Embryonic facial prominence (tissue), 1 donor: ENCODE measurements around the gene TBC1D14.

Source experiments
- DNase-seq: peaks from one replicate; pipeline ENCODE4 v3.0.0-alpha.2; 2016; ENCODE audit errors: extremely low spot score

The TBC1D14 gene

DNA sequence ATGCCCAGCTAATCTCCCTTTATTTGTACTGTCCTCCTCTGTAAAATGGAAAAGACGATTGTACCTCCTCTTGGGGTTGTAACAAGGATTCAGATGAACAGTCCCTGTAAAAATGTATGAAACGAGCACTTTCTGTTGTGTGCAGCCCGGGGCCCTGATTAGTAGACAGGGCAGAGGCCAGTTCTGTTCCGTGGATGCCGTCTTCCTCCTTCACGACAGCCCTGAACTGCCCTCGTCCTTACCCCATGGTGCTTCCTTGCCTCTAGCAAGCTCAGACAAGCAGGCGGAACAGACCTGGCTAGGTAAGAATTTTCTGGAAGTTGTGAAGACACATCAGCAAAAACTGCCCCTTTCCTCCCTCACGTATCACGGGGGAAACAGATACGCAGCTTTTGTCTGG lies 111.2 kb downstream of the TBC1D14 start:
- no peak for DNase-seq

DNA sequence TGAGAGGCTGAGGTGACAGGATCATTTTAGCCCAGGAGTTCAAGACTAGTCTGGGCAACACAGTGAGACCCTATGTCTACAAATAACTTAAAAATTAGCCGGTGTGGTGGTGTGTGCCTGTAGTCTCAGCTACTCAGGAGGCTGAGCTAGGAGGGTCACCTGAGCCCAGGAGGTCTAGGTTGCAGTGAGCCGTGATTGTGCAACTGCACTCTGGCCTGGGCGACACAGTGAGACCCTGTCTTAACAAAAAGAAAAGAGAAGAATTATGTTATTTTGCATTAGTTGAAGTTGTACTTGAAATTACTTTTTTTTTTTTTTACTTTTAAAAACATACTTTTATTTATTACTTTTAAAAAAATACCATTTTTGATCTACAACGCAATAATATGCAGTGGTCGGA lies 111.7 kb downstream of the TBC1D14 start:
- DNase-seq = no peak

DNA sequence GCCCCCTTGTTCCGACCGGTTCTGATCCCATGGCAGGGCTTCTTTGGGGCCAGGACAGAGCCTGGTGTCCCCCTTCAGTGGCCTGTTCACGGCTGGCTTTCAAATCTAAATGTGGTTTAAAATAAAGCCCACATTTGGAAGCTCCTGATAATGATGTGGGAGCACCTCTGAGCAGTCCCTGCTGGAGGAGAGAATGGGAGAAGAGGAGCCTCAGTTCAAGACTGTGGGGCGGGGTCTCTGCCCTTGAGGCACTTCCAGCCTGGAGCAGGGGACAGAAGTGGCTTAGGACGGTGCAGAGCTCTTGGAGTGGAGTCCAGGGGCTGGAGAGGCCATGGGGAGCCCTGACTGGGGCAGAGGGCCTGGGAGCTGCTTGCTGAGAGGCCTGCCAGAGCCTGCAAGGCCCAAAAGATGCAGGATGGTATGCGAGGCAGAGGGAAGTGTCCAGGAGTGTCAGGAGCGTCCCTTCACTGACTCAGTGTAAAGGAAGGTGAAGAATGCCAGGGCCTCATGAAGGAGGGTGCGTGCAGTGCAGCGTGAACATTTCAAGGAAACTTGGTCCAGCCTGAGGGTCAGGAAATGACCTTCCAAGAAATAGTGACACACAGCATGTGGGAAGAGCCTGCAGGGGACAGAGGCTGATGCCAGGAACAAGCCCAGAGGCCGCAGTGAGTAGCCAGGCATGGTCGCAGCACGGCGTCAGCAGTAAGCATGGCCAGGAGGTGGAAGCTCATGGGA lies 112.5 kb downstream of the TBC1D14 start:
- no peak for DNase-seq

DNA sequence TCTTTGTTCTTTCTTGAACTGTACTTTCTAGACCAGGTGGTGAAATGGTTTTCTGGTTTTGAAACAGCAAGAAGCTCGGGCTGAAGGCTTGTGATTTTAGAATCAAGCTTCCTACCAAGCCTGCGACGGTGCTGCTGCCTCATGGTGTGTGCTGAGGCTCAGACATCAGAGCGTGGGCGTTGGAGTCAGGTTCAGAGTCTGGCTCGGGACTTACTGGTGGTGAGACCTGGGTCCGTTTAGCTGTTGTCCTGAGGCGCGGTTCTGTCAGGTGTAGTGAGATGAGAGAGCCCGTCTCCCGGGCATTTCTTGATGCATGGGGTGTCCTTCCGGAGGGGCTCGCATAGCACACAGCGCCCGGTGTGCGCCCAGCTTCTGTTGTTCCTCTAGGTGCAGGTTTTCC lies 113.9 kb downstream of the TBC1D14 start:
- DNase-seq = no peak

DNA sequence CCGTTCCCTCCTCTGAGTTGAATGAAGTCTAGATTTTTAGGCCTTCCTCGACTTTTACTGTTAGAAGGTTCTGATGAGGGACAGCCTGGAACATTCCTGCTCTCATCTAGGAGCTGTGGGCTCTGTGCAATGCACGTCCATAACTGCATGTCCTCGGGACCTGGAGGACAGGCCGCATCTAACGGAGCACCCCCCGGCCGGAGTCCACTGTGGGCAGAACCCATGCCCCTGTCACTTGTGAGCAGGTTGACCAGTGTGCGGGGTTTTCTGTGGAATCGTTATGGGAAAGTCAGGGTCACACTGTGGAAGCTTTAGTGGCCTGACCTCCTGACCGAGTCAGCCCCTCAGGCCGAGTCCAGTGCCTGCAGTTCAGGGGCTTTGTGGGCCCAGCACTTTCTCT lies 114.3 kb downstream of the TBC1D14 start:
- no peak for DNase-seq

DNA sequence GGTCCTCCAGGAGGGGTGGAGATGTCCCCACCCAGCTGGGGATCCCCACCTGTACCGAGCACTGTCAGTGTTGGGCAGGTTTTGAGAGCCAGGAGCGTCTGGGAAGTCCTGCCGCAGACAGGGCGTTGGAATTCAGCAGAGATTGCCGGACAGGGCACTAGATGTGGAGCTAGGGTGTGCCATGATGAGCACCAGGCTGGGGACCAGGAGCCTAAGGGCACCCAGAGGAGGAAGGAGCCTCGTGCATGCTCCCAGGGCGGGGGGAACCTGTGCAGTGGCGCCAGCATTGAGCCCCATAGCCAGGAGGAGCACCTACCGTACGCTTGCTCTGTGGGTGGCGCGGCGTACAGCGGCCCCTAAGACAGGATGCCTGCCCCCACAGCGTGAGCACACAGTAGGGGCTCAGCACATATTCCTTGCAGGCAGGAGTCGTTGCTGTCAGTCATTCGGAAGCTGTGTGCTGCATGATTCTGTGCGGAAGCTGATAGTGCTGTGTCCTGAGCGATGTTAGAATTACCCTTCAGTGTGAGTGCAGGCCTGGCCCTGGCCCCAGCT lies 114.8 kb downstream of the TBC1D14 start:
- no peak for DNase-seq

DNA sequence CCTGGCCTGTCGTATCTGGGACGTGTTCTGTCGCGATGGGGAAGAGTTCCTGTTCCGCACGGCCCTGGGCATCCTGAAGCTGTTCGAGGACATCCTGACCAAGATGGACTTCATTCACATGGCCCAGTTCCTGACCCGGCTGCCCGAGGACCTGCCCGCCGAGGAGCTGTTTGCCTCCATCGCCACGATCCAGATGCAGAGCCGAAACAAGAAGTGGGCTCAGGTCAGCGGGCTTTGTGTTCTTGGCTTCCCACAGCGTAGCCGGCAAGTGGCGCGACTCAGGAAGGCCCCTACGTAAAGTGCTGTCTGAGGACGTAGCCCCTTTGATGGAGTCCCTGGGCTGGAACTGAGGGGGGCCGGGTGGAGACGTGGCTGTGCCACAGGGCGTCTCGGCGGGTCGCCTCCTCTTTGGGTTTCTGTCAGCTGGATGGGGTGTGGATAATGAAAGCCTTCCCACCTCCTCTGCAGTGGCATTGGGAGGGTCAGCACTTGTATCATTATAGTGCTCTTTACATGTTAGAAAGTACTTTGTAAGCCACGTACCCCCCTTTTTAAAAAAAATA lies 115.5 kb downstream of the TBC1D14 start:
- no peak for DNase-seq

DNA sequence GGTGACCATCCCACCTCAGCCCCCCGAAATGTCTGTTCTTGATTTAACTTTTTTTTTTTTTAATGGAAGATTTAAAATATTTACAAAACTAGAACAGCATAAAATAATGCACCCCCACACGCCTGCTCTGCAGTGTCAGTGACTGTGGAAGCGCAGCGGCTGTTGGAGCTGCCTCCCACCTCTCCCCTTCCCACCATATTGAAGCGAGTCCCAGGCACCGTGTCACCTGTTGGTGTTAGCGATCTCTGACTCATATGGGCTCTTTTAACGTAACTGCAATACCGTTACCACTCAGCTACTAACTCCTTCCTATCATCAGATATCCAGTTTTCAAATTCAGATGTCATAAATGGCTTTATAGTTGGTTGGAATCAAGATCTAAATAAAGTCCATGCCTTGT lies 116.5 kb downstream of the TBC1D14 start:
- DNase-seq = no peak

DNA sequence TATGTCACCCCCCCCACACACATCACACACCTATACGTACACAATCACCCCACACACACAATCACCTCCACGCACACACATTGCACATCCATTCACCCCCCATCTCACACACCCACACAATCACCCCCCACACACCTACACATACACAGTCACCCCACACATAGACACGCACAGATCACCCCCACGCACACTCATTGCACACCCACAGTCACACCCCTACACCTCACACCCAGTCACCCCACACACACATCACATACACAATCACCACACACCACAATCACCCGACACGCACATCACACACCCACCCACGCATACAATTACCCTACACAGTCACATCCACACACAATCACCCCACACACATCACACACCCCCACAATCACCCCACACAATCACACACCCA lies 117.7 kb downstream of the TBC1D14 start:
- no peak for DNase-seq

DNA sequence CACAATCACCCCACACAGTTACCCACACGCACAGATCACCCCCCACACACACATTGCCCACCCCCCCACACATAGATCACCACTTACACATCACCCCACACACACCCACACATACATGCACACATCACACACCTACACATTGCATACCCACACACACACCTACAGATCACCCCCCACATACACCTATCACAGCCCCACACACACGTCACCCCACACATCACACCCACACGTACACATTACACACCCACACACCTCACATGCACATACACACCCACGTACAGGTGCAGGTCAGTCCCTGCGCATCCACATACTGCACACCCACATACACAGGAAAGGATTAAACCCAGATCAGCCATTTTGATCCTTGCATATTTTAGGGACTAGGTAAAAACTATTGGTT lies 118.3 kb downstream of the TBC1D14 start:
- DNase-seq = no peak

DNA sequence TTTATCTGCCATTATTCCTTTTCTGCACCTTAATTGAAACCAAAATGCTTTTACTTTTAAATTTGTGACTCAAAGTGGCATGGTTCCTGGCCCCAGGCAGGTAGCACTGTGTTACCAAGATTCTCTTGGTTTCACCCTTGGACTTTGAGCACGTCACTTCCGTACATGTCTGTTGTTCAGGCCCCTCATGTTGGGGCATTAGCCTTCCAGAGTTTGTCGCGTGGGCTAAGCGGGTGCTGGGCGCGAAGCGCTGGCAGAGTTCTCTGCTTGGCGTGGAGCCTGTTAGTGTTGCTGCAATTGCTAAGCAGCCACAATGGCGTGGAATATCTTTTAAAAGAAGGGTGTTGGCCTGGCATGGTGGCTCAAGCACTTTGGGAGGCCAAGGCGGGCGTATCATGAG lies 119.6 kb downstream of the TBC1D14 start:
- no peak for DNase-seq

DNA sequence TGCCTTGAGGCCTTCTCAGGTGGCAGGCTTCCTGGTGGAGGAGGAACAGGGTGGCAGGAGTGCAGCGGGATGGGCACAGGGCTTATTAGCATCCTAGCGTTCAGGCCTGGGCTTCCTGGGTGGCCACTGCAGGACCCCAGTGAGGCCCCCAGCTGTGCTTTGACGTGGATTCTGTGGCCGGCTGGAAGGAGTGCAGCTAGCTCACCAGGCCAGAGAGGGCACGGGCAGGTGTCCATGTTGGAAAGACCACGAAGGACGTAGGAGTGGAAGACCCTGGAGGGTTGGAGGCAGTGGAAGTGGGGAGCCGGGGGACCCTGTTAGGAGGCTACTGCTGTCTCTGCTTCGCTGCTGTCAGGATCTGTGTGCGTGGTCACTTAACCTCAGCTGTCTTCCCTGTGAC lies 120.3 kb downstream of the TBC1D14 start:
- DNase-seq = no peak

DNA sequence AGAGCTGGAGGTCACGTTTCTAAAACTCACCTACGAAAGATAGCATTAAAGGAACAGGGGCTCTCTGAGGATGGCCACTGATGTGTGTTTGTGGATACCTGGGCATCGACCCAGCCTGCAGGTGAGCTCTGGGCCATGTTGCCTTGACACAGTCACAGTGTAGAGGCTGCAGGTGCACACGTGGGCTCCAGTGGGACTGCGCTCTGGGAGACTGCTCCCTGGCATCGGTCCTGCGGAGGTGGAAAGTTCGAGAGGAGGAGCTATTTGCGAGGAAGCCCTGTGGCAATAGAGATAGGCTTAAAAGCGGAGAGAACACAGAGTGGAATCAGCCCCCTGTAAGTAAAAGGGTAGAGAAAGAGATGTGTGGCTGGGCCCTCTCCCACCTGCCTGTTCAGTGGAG lies 121.2 kb downstream of the TBC1D14 start:
- DNase-seq = no peak

DNA sequence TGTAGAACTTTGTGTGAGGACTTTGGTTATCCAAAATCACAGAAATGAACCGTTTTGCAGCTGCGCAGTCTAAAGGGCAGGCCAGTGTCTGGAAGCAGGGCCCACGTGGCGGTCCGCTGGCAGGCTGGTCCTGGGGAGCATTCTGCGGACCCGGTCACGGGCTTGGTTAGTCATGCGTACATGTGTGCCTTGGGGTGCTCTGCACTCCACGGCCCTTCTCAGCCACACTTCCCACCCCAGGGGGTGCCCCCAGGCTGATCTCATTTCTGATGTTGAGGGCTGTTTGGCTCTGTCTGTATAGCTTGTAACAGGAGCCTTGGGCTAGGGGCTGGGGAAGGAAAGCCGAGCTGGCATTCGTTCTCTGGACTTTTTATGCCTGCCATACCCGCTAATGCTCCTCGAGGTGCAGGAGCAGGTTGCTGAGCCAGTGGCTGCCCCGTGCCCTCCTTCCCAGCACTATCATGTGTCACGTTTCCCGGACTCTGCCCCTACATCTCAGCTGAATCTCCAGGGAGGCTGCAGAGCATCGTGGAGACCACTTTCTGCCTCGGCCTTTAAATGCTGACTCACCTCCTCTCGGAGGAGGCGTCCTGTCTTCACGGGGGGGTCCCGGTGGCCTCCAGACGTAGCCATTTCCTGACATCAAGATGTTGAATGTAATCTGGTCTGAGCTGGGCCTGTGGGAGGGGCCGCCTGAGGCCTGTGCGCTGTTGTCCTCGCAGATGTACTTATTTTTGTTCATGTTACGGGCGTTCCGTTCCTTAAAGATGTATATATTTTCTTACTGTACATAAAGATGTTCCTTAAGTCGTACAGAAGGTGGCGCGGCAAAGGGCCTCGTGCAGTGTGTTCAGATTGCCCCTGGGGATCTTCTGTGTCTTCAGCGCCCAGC lies 122.2 kb downstream of the TBC1D14 start:
- DNase-seq = no peak

DNA sequence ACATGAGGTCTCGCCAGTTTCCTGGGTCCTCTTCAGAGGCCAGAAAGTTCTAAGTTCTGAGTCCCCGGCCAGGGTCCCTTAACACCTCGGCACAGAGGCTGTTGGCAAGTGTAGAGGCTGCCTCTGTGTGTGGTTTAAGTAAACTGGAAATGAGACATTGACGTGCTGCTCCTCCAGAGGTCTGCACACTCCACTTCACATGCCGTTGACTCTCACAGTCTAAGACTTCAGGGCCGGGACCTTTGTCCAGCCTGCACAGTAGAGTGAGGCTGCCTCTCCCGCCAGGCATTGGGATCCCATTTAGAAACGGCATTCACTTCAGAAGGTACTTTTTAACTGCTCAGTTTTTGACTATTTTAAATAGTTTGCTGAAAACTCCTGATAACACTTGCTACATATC lies 123.0 kb downstream of the TBC1D14 start:
- no peak for DNase-seq

DNA sequence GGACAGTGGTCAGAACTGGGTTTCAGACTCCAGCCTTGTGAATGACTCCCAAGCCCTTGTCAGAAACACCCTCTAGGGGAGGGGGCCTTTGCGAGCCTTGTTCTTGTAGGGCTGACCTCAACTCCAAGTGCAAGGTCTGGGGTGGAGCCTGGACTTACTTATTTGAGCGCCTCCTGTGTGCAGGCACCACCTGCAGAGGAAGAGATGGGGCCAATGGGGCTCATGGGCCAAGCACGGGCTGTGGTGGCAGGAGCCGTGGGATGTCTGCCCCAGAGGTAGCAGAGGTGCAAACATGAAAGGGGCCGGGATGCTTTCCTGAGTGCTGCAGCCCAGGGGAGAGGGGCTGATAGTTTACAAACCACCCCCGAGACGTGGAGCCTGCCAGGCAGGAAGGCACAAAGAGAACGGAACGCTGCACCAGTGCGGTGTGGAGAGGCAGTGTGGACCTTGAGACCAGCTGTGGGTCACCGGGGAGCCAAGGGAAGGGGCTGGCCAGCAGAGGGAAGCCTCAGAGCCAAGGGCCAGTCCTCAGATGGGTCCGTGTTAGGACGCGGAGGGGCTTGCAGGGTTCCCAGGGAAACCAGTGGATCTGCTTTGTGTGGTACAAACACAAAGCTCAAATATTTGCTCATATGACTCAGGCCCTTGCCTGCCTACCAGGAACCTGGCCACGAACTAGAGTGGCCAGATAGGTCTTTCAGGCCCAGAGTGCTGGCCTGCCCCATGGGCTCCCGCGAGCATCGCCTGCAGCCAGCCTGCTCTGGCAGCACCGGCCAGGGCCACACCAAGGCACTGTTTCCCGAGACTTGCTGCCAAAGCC lies 124.8 kb downstream of the TBC1D14 start:
- DNase-seq = no peak

DNA sequence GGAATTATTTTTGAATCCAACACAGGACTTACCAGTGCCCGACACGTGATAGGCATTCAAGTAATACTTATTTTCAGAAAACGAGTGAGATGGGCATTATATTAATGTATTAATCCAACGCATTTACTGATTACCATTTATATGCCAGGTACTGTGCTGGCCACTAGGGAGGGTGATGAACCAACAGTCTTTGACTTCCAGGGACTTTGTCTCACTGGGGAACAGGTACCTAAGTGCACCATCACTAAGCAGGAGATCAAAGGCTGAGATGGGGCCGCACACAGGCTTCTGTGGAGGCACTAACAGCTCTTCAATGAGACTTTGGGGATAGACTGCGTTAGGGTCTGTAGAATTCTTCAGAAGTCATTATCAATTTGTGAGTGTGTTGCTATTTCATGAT lies 127.8 kb downstream of the TBC1D14 start:
- no peak for DNase-seq

DNA sequence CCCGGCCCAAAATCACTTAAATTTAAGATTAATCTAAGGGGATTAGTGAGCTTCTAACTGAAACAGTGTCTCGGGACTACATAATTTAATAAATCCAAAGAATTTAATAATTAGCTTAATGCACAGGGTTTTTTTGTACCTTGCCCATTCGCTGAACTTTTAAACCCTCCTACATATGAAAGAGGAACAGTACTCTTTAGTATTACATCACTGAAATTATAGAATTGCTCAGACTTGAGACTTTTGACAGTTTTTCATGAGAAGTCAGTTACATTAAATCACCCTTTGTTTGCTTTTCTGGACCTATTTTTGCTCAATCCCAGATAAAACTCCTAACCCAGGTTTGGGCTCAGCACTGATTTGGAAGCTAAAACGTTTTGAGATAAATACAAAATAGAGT lies 131.1 kb downstream of the TBC1D14 start:
- DNase-seq = no peak

DNA sequence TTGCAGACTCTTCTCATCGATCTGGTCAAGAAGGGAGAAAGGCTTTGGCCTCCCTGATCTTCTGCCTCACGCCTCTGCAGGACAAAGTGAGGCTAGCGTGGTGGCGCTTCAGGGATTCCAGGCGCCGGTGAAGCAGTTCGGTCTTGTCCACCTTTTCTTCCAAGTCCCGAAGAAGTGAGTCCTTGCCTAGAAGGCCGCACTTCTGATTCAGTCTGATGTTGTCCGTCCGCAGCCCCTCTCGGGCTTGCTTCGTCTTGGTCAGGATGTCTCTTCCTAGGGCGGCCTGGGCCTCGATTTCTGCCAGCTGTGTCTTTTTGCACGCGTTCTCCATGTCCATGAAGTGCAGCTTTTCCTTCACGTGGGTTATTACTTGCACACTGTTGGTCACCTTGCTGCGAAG lies 131.6 kb downstream of the TBC1D14 start:
- no peak for DNase-seq

DNA sequence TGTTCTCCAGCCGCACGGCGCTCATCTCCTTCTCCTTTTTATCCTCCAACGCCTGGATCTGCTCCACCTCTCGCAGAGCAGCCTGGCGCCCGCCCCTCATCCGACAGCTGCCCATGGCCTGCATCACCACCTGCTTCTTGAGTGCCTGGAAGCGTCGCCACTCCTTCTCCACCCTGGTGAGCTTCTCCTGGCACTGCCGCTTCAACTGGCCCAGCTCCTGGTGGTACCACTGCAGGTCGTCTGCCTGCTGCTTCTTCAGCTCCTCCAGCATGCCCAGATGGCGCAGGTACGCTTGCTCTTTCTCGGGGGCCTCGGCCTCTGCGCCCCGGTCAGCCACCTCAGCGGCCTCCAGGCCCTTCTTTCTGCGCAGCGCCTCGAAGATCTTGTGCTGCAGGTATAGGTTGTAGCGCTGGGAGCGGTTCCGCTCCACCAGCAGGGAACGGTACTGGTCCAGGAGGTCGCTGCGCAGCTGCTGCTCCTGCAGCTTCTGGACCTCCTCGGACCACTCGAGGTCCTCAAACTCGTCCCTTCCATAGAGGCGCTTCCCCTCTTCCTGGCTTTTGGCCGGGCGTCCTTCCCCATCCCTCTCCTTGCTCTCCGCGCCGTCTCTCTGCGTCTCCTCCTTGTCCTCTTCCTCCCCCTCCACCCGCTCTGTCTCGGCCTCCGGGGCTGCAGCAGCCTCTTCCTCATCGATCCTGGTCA lies 132.3 kb downstream of the TBC1D14 start:
- peak; percentile 5 for DNase-seq
